GM12878 (cell line): ENCODE results near the gene POLRMT. TPM values are rescaled to one million over a fixed set of nuclear protein-coding genes. Genes with fewer than 3 reads are reported as not detected.

Experiments used
- ATAC-seq: fragments of 200-7000 bp; cut with Tn5 transposase; 3 replicates; pipeline ENCODE4 v1.9.1; 2020; ENCODE audit warnings: mild to moderate bottlenecking, moderate library complexity
- BruUV-seq: library from RNA; stranded (reverse); fragments of 400-500 nt; replicated peaks from 2 replicates; lab custom pipeline; 2021; lab: Mats Ljungman, UMichigan
- CTCF ChIA-PET: fragments of 300-600 bp; sonication (Branson Sonifier 250); formaldehyde crosslinking; extraction: SDS; loops from one replicate; lab custom pipeline; 2021; ENCODE audit warnings: inconsistent platforms; lab: Yijun Ruan, JAX
- POLR2A ChIA-PET: fragments of 350-600 bp; formaldehyde crosslinking; extraction: SDS; loops from one replicate; lab custom pipeline; 2021; ENCODE audit warnings: inconsistent platforms; lab: Charles Lee
- RAD21 ChIA-PET: fragments of 300-600 bp; sonication (Branson Sonifier 250); formaldehyde crosslinking; loops from one replicate; lab custom pipeline; 2023; ENCODE audit warnings: antibody characterized with exemption; ENCODE audit not compliant: unreplicated experiment; lab: Charles Lee
- SMC1A ChIA-PET: fragments of 300-600 bp; sonication (Branson Sonifier 250); formaldehyde crosslinking; loops from one replicate; lab custom pipeline; 2023; ENCODE audit not compliant: unreplicated experiment, uncharacterized antibody; lab: Charles Lee
- DNase-seq: peaks from one replicate; pipeline ENCODE4 v3.0.0-alpha.2; 2011; ENCODE audit warnings: low read depth, low spot score
- FAIRE-seq: peaks from 3 replicates; lab custom pipeline; 2011; peaks lifted over from hg19 to GRCh38; lab: Jason Lieb, UNC
- H2AFZ ChIP-seq: 2 replicates; pipeline ENCODE4 v1.6.0; 2011; ENCODE audit warnings: low read depth, low read length, control low read depth; ENCODE audit not compliant: control insufficient read depth
- H3K27ac ChIP-seq: 2 replicates; pipeline ENCODE4 v1.5.1; 2011; ENCODE audit warnings: control low read depth; ENCODE audit not compliant: control insufficient read depth, insufficient read depth
- H3K27me3 ChIP-seq, 2 experiments: replicated peaks in 1 of 2; 2 replicates each; pipeline versions ENCODE4 v1.6.0 to v1.6.1; 2011; ENCODE audit warnings: low read length in 1 of 2; ENCODE audit not compliant: control insufficient read depth in 2 of 2, insufficient read depth in 2 of 2
- H3K36me3 ChIP-seq, 2 experiments: 2 replicates each; pipeline ENCODE4 v1.5.1; 2011; ENCODE audit warnings: low read length in 1 of 2; ENCODE audit not compliant: control insufficient read depth in 2 of 2, insufficient read depth in 2 of 2
- H3K4me1 ChIP-seq: 2 replicates; pipeline ENCODE4 v1.6.1; 2011; ENCODE audit warnings: mild to moderate bottlenecking, low read length, moderate library complexity, mixed read lengths; ENCODE audit not compliant: control insufficient read depth, insufficient read depth
- H3K4me2 ChIP-seq: 2 replicates; pipeline ENCODE4 v1.6.0; 2011; ENCODE audit warnings: control low read depth; ENCODE audit not compliant: control insufficient read depth, insufficient read depth
- H3K4me3 ChIP-seq: fragments of 200-600 bp; sonication (generic); 2 replicates; pipeline ENCODE4 v1.5.1; 2016
- H3K79me2 ChIP-seq: 2 replicates; pipeline ENCODE4 v1.6.0; 2011; ENCODE audit warnings: low read length; ENCODE audit not compliant: control insufficient read depth, insufficient read depth
- H3K9ac ChIP-seq: 2 replicates; pipeline ENCODE4 v1.8.0; 2011; ENCODE audit warnings: low read length, control low read depth, mixed read lengths; ENCODE audit not compliant: control insufficient read depth, insufficient read depth
- H3K9me3 ChIP-seq: replicated peaks from 3 replicates; pipeline ENCODE4 v1.5.1; 2011; ENCODE audit warnings: mild to moderate bottlenecking, low read length; ENCODE audit not compliant: control insufficient read depth, insufficient read depth
- H4K20me1 ChIP-seq: 2 replicates; pipeline ENCODE4 v1.6.0; 2011; ENCODE audit not compliant: control insufficient read depth, insufficient read depth
- BACH1 ChIP-seq: fragments of 450-650 bp; IDR thresholded peaks from 2 replicates; pipeline ENCODE4 v1.6.1; 2017; ENCODE audit warnings: mild to moderate bottlenecking, borderline replicate concordance
- CBFB ChIP-seq: IDR thresholded peaks from 2 replicates; pipeline ENCODE4 v1.6.1; 2016; ENCODE audit warnings: antibody characterized with exemption, low read depth
- ETV6 ChIP-seq, 2 experiments: fragments of 450-650 bp in 1 of 2; IDR thresholded peaks in 1 of 2; conservative IDR thresholded peaks in 1 of 2; 2 replicates each; pipeline ENCODE4 v1.6.1; 2014; ENCODE audit warnings: antibody characterized with exemption in 1 of 2, borderline replicate concordance in 1 of 2, low read depth in 1 of 2, mild to moderate bottlenecking in 1 of 2, moderate library complexity in 1 of 2
- FOS ChIP-seq: IDR thresholded peaks from 3 replicates; pipeline ENCODE4 v1.6.1; 2011; ENCODE audit warnings: borderline replicate concordance; ENCODE audit not compliant: insufficient read length; ENCODE audit errors: extremely low read depth
- IKZF2 ChIP-seq, 2 experiments: fragments of 450-650 bp; IDR thresholded peaks; 2 replicates each; pipeline ENCODE4 v1.6.1; 2017; ENCODE audit warnings: mild to moderate bottlenecking in 2 of 2, moderate library complexity in 2 of 2
- MEF2A ChIP-seq: IDR thresholded peaks from 2 replicates; pipeline ENCODE4 v1.6.1; 2011; ENCODE audit warnings: low read depth, mild to moderate bottlenecking, low read length, moderate library complexity; ENCODE audit not compliant: insufficient read depth
- NR2C2 ChIP-seq: IDR thresholded peaks from 2 replicates; pipeline ENCODE4 v1.6.1; 2011; ENCODE audit warnings: borderline replicate concordance, low read depth; ENCODE audit not compliant: control insufficient read depth, insufficient read length
- ZNF207 ChIP-seq: fragments of 450-650 bp; IDR thresholded peaks from 2 replicates; pipeline ENCODE4 v1.6.1; 2014; ENCODE audit warnings: antibody characterized with exemption, mild to moderate bottlenecking, borderline replicate concordance
- ZZZ3 ChIP-seq: IDR thresholded peaks from 2 replicates; pipeline ENCODE4 v1.6.1; 2011; ENCODE audit warnings: low read depth; ENCODE audit not compliant: control insufficient read depth, insufficient read length
- WGBS: methylation state at CpG from one replicate; pipeline ENCODE4 v1.1.6; 2016; ENCODE audit warnings: low lambda C conversion rate; ENCODE audit not compliant: insufficient replicate concordance, insufficient coverage; ENCODE audit errors: missing lambda C conversion rate; 5-methylcytosine and 5-hydroxymethylcytosine counted together
- in situ Hi-C: fragments of 300-500 bp; cut with MboI; formaldehyde crosslinking; loops from 9 replicates; pipeline ENCODE4 v1.14.3; 2018; ENCODE audit warnings: mixed read lengths
- intact Hi-C: fragments of 100-400 bp; cut with micrococcal nuclease; formaldehyde crosslinking; loops from one replicate; pipeline ENCODE4 v1.14.2; 2022; ENCODE audit not compliant: unreplicated experiment
- polyA plus RNA-seq, 11 experiments: library from polyadenylated mRNA; depleted of rRNA in 4 of 11; unstranded in 6 of 11; stranded (reverse) in 5 of 11; fragments of >200 nt; fragmentation: Nextera tagmentation in 4 of 11; fragmentation: Illumina TruSeq in 1 of 11; extraction: Ambion mirVana in 4 of 11; extraction: Trizol in 1 of 11; gene quantifications; 1 replicate in 1 of 11; 2 replicates in 10 of 11; pipeline versions ENCODE4 v1.2.1 to v1.2.3, GENCODE V29; 2011 to 2016; ENCODE audit warnings: inconsistent platforms in 2 of 11, missing spikeins in 2 of 11, low read depth in 1 of 11
- total RNA-seq, 4 experiments: library from RNA; depleted of rRNA in 3 of 4; stranded (reverse); fragments of >200 nt in 3 of 4; fragmentation: Illumina TruSeq in 1 of 4; extraction: Trizol in 1 of 4; gene quantifications; 2 replicates each; pipeline versions ENCODE4 v1.2.1 to v1.2.3, GENCODE V29; 2013 to 2021
- TF ChIP-seq, protein P1 (sequence below): IDR thresholded peaks from 2 replicates; pipeline ENCODE4 v1.6.1; 2012; ENCODE audit warnings: low read depth, low read length, improper control_type of control experiment
- TF ChIP-seq, protein P2 (sequence below), 3 experiments: IDR thresholded peaks in 2 of 3; conservative IDR thresholded peaks in 1 of 3; 2 replicates each; pipeline ENCODE4 v1.5.1; 2011; ENCODE audit warnings: low read depth in 3 of 3, low read length in 3 of 3, mild to moderate bottlenecking in 3 of 3, control low read depth in 2 of 3, moderate library complexity in 2 of 3, inconsistent platforms in 1 of 3, mixed read lengths in 1 of 3; ENCODE audit not compliant: control insufficient read depth in 2 of 3, insufficient read depth in 1 of 3; ENCODE audit errors: extremely low read depth in 1 of 3
- TF ChIP-seq, protein P3 (sequence below): fragments of 450-650 bp; IDR thresholded peaks from 2 replicates; pipeline ENCODE4 v1.6.1; 2017; ENCODE audit warnings: borderline replicate concordance

Gene POLRMT
- total and polyA plus RNA-seq, 10 of the 15 experiments (the other 5 are each of a cell fraction or from before 2014, with no cell fraction given), result 9.9 to 57.6 (median 34.6) TPM

DNA sequence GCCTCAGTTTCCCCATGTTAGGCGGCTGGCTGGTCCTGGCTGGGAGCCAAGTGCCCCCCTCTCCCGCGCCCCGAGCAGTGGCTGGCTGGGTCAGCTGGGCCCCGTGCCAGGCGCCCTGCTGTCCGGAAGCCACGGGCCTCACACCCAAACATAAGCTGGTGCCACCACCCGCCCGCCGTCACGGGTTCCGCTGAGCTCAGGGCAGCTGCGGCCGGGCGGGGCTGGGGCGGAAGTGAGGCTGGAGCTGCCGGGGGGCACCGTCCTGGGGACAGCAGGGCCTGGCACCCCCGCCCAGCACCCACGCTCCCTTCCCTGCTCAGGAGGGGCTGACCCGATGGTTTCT lies 24.4 kb downstream of the POLRMT start:
- Histone ChIP-seq H3K36me3 (no peaks in the 10 kb centered on the region), H3K79me2 (no peaks in the 10 kb centered on the region), H2AFZ (no peak overlapping the region), H3K9ac (no peak overlapping the region), H3K27ac (no peak overlapping the region), H3K4me3 (no peak overlapping the region)
- SMC1A ChIA-PET, result no interaction called here
- in situ Hi-C loops (no loop called here), intact Hi-C loops (no loop called here)
- DNase-seq (no peak), ATAC-seq (no peak)
- CTCF ChIA-PET, result no interaction called here
- POLR2A ChIA-PET, result no interaction called here
- BruUV-seq, result no TSS peak
- TF ChIP-seq, protein P1, sequence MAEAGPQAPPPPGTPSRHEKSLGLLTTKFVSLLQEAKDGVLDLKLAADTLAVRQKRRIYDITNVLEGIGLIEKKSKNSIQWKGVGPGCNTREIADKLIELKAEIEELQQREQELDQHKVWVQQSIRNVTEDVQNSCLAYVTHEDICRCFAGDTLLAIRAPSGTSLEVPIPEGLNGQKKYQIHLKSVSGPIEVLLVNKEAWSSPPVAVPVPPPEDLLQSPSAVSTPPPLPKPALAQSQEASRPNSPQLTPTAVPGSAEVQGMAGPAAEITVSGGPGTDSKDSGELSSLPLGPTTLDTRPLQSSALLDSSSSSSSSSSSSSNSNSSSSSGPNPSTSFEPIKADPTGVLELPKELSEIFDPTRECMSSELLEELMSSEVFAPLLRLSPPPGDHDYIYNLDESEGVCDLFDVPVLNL, result no peak
- no peak for TF ChIP-seq CBFB
- no peak for TF ChIP-seq NR2C2
- TF ChIP-seq ZZZ3, result no peak
- no peak for TF ChIP-seq FOS
- TF ChIP-seq BACH1, result no peak
- TF ChIP-seq ZNF207, result no peak
- no peak for TF ChIP-seq IKZF2 (IDR thresholded peaks at IDR 0.05)
- TF ChIP-seq, protein P2, sequence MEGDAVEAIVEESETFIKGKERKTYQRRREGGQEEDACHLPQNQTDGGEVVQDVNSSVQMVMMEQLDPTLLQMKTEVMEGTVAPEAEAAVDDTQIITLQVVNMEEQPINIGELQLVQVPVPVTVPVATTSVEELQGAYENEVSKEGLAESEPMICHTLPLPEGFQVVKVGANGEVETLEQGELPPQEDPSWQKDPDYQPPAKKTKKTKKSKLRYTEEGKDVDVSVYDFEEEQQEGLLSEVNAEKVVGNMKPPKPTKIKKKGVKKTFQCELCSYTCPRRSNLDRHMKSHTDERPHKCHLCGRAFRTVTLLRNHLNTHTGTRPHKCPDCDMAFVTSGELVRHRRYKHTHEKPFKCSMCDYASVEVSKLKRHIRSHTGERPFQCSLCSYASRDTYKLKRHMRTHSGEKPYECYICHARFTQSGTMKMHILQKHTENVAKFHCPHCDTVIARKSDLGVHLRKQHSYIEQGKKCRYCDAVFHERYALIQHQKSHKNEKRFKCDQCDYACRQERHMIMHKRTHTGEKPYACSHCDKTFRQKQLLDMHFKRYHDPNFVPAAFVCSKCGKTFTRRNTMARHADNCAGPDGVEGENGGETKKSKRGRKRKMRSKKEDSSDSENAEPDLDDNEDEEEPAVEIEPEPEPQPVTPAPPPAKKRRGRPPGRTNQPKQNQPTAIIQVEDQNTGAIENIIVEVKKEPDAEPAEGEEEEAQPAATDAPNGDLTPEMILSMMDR (IDR thresholded peaks at IDR 0.05 in 2 of 3, conservative IDR thresholded peaks at IDR 0.05 in 1 of 3; ENCODE audit: control insufficient read depth in 2 of 3, extremely low read depth in 1 of 3, insufficient read depth in 1 of 3, low read depth in 3 of 3, low read length in 3 of 3), result no peak
- TF ChIP-seq, protein P3, sequence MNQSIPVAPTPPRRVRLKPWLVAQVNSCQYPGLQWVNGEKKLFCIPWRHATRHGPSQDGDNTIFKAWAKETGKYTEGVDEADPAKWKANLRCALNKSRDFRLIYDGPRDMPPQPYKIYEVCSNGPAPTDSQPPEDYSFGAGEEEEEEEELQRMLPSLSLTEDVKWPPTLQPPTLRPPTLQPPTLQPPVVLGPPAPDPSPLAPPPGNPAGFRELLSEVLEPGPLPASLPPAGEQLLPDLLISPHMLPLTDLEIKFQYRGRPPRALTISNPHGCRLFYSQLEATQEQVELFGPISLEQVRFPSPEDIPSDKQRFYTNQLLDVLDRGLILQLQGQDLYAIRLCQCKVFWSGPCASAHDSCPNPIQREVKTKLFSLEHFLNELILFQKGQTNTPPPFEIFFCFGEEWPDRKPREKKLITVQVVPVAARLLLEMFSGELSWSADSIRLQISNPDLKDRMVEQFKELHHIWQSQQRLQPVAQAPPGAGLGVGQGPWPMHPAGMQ, result no peak
- TF ChIP-seq ETV6 (conservative IDR thresholded peaks at IDR 0.05 in 1 of 2, IDR thresholded peaks at IDR 0.05 in 1 of 2; ENCODE audit: borderline replicate concordance in 1 of 2, low read depth in 1 of 2), result no peak
- TF ChIP-seq MEF2A, result no peak
- TF ChIP-seq, all 136 proteins: peak for 0
- RAD21 ChIA-PET, result no interaction called here
- H3K4me2 ChIP-seq, result no peak overlapping the region
- 83% methylated on average over 15 of the region's 22 CpGs for WGBS
- H3K9me3 ChIP-seq, result no peaks in the 10 kb centered on the region
- H3K4me1 ChIP-seq, result peaks cover 8% of the 10 kb centered on the region
- no peaks in the 10 kb centered on the region for H4K20me1 ChIP-seq
- no peaks in the 10 kb centered on the region for H3K27me3 ChIP-seq
- no peak for FAIRE-seq
